Measurements from ENCODE around the gene RNF167. TPM values are rescaled to one million over a fixed set of nuclear protein-coding genes. Genes with fewer than 3 reads are reported as not detected.
A peak's percentile ranks its signal among the peaks of the same experiment; 100 is the strongest.

Gene RNF167
- total and polyA plus RNA-seq, 2 of the 13 experiments (the other 11 are each of a cell fraction or from before 2014, with no cell fraction given) = 44.1 to 45.4 TPM

DNA sequence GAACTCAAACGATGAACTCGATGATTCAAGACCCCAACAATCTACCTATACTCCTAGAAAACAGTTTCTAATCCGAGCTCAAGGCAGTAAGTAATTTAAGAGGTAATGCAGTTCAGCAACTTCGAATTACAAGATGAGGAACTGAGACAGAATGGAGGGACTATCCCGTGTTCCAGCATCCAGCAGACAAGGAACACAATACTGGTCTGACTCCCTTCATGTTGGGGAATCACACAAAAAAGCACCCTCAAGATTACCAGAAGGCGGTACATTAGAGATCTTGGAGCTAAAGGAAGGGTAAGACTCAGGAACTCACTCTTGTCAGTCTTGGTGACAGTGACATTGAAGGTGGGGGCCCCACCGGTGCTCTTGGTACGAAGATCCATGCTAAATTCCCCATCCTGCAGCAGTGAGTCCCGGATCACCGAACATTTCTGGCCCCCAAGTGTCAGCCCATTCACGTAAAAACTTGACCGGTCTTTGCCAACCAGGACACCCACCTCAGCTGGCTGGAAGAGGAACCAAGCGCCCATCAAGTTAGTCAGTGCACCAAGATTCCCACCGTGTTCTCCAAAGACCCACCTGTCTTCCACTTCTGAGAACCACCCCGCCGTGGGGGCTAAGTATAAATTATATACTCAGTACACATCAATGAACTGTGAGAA is 6.4 kb downstream of the RNF167 start:
- ChIA-PET POLR2A (interaction anchor here (1.2 to 10.0 kb wide), 4 partner anchors 20 to 225 kb away, joined by 3 to 273 read pairs (median 8); partner anchors contain the start of gene SPAG7), CTCF (ENCODE audit: low intra/inter-chr PET ratio, low total read pairs) (no interaction called here)
- BruUV-seq (replicated peaks) = TSS peak; percentile 56
- no peaks in the 10 kb centered on the region; a peak in 1 of 5 replicates for H3K27me3 ChIP-seq (ENCODE audit: control insufficient read depth in 1 of 2, insufficient read depth in 2 of 2, low read length in 2 of 2)
- H4K20me1 ChIP-seq (ENCODE audit: insufficient read depth, low read length) = peaks cover 33% of the 10 kb centered on the region
- peak overlapping the region; percentile 90 to 100 (median 100) for H3K4me3 ChIP-seq (replicated peaks in 1 of 3; ENCODE audit: insufficient read depth in 1 of 3, low read depth in 2 of 3, low read length in 3 of 3)
- H3K4me2 ChIP-seq (ENCODE audit: low read depth, low read length) = peak overlapping the region; percentile 96
- peaks cover 44% of the 10 kb centered on the region for H3K4me1 ChIP-seq (ENCODE audit: insufficient read depth, low read length)
- H3K9ac ChIP-seq (ENCODE audit: insufficient read depth, low read depth, low read length) = peak overlapping the region; percentile 74
- peak; percentile 38; the same call in 1 of the 2 replicates for TF ChIP-seq KDM5A (IDR thresholded peaks at IDR 0.05; ENCODE audit: borderline replicate concordance, low read length)
- TF ChIP-seq DR1 (CRISPR knock-in tag; IDR thresholded peaks at IDR 0.05) = no peak
- peak; percentile 13; the same call in 1 of the 2 replicates for TF ChIP-seq POLR2AphosphoS5 (IDR thresholded peaks at IDR 0.05; ENCODE audit: low read depth, low read length)
- TF ChIP-seq PHF8 (CRISPR knock-in tag; IDR thresholded peaks at IDR 0.05) = 0 out of 2 replicates have a peak, but pooled peaks have one; percentile 11
- TF ChIP-seq MBNL3 (CRISPR knock-in tag; conservative IDR thresholded peaks at IDR 0.05) = no peak
- peak; percentile 63; the same call in 1 of the 2 replicates for TF ChIP-seq POLR2G (IDR thresholded peaks at IDR 0.05; ENCODE audit: low read depth, low read length)
- TF ChIP-seq SAP130 (CRISPR knock-in tag; IDR thresholded peaks at IDR 0.05; ENCODE audit: low read depth) = 0 out of 2 replicates have a peak, but pooled peaks have one; percentile 6
- peaks cover 18 to 37% of the 10 kb centered on the region in 2 experiments for H3K36me3 ChIP-seq (replicated peaks in 1 of 2; ENCODE audit: control insufficient read depth in 1 of 2, insufficient read depth in 2 of 2, low read length in 2 of 2)
- intact Hi-C loops (cut with micrococcal nuclease; ENCODE audit: unreplicated experiment) (no loop called here), in situ Hi-C loops (cut with HindIII; ENCODE audit: extremely low pct_ligation_motif_present, low pct_unique_long_range_greater_than_20kb) (no loop called here)
- peaks cover 55% of the 10 kb centered on the region for H3K79me2 ChIP-seq (ENCODE audit: insufficient read depth, low read length)
- H3K9me3 ChIP-seq (ENCODE audit: low read length) = no peaks in the 10 kb centered on the region
- FAIRE-seq (no peak), ATAC-seq (no peak), DNase-seq (ENCODE audit: low spot score) (no peak)
- no peak overlapping the region for H2AFZ ChIP-seq (ENCODE audit: low read length)
- WGBS (ENCODE audit: low lambda C conversion rate) = 39% methylated on average over 10 of the region's 16 CpGs
- H3K27ac ChIP-seq (ENCODE audit: extremely low read length, insufficient read depth, low read length) = peak overlapping the region; percentile 54

DNA sequence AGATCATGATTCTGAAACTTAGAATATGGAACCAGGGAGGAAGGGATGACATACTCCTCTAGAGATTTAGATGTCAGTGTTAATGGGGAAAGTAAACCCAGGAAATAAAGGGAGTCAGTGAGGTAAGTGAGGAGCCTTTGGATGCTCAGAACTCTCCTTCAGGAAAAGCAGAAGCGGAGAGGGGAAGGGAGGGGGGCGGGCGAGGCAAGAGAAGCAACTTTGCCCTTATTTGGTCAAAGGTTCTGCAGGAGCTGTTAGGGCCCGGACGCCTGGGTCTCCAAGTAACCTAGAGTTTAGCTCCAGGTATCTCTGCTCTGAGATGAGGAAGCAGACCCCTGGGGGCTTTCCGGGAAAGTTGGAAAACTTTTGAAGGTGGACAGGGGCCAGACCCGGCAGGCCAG is 6.9 kb downstream of the RNF167 start:
- Histone ChIP-seq H3K4me3 (replicated peaks in 1 of 3; ENCODE audit: insufficient read depth in 1 of 3, low read depth in 2 of 3, low read length in 3 of 3) (peak overlapping the region; percentile 90 to 100 (median 100)), H3K9ac (ENCODE audit: insufficient read depth, low read depth, low read length) (peak overlapping the region; percentile 74), H4K20me1 (ENCODE audit: insufficient read depth, low read length) (peaks cover 33% of the 10 kb centered on the region), H3K36me3 (replicated peaks in 1 of 2; ENCODE audit: control insufficient read depth in 1 of 2, insufficient read depth in 2 of 2, low read length in 2 of 2) (peaks cover 18 to 37% of the 10 kb centered on the region in 2 experiments), H2AFZ (ENCODE audit: low read length) (no peak overlapping the region), H3K9me3 (ENCODE audit: low read length) (no peaks in the 10 kb centered on the region), H3K4me2 (ENCODE audit: low read depth, low read length) (peak overlapping the region; percentile 96), H3K27me3 (ENCODE audit: control insufficient read depth in 1 of 2, insufficient read depth in 2 of 2, low read length in 2 of 2) (no peaks in the 10 kb centered on the region; a peak in 1 of 5 replicates), H3K4me1 (ENCODE audit: insufficient read depth, low read length) (peaks cover 44% of the 10 kb centered on the region), H3K79me2 (ENCODE audit: insufficient read depth, low read length) (peaks cover 55% of the 10 kb centered on the region), H3K27ac (ENCODE audit: extremely low read length, insufficient read depth, low read length) (peak overlapping the region; percentile 54)
- intact Hi-C loops (cut with micrococcal nuclease; ENCODE audit: unreplicated experiment) = no loop called here
- in situ Hi-C loops (cut with HindIII; ENCODE audit: extremely low pct_ligation_motif_present, low pct_unique_long_range_greater_than_20kb) = no loop called here
- BruUV-seq (replicated peaks) = no TSS peak
- 3% methylated on average over 7 of the region's 7 CpGs for WGBS (ENCODE audit: low lambda C conversion rate)
- no peak for FAIRE-seq
- CTCF ChIA-PET (ENCODE audit: low intra/inter-chr PET ratio, low total read pairs) = no interaction called here
- POLR2A ChIA-PET = interaction anchor here (0.9 to 10.0 kb wide), 7 partner anchors 8 to 53 kb away, joined by 3 to 273 read pairs (median 9); partner anchors contain the start of genes INCA1, KIF1C, RNF167 and SLC25A11
- no peak for ATAC-seq
- no peak for DNase-seq (ENCODE audit: low spot score)
- TF ChIP-seq KDM5A (IDR thresholded peaks at IDR 0.05; ENCODE audit: borderline replicate concordance, low read length) (0 out of 2 replicates have a peak, but pooled peaks have one; percentile 1), ZNF841 (CRISPR knock-in tag; IDR thresholded peaks at IDR 0.05; ENCODE audit: borderline replicate concordance) (no peak), HNF1B (CRISPR knock-in tag; IDR thresholded peaks at IDR 0.05) (0 out of 2 replicates have a peak, but pooled peaks have one; percentile 8), ZNF383 (CRISPR knock-in tag; IDR thresholded peaks at IDR 0.05; ENCODE audit: borderline replicate concordance) (no peak), ZBTB2 (CRISPR knock-in tag; IDR thresholded peaks at IDR 0.05; ENCODE audit: low read depth) (0 out of 2 replicates have a peak, but pooled peaks have one; percentile 5), ZMYM4 (CRISPR knock-in tag; IDR thresholded peaks at IDR 0.05) (0 out of 2 replicates have a peak, but pooled peaks have one; percentile 26), MATR3 (CRISPR knock-in tag; IDR thresholded peaks at IDR 0.05) (no peak)

Measured in HepG2 (cell line).